Mesendoderm (in vitro differentiated cells): ENCODE measurements around the gene USP37.
A peak's percentile ranks its signal among the peaks of the same experiment; 100 is the strongest.

Experiments used
- DNase-seq: peaks from one replicate; pipeline ENCODE4 v3.0.0; 2013
- H2AK5ac ChIP-seq: 2 replicates; pipeline ENCODE4 v1.6.1; 2013; ENCODE audit warnings: low read length, inconsistent platforms
- H2BK120ac ChIP-seq: 2 replicates; pipeline ENCODE4 v1.6.1; 2013; ENCODE audit warnings: low read depth, mild to moderate bottlenecking, low read length, moderate library complexity, mixed read lengths
- H2BK15ac ChIP-seq: replicated peaks from 2 replicates; pipeline ENCODE4 v1.6.1; 2013; ENCODE audit warnings: low read depth, mild to moderate bottlenecking, moderate library complexity
- H2BK5ac ChIP-seq: 2 replicates; pipeline ENCODE4 v1.6.1; 2013; ENCODE audit warnings: low read length, inconsistent platforms
- H3K18ac ChIP-seq: 2 replicates; pipeline ENCODE4 v1.6.1; 2013; ENCODE audit warnings: mild to moderate bottlenecking, low read length, mixed read lengths
- H3K23ac ChIP-seq: one replicate; pipeline ENCODE4 v1.6.1; 2013; ENCODE audit warnings: low read length
- H3K27ac ChIP-seq: 2 replicates; pipeline ENCODE4 v1.5.1; 2013; ENCODE audit warnings: low read depth, mild to moderate bottlenecking, inconsistent platforms, low read length, moderate library complexity
- H3K27me3 ChIP-seq: 2 replicates; pipeline ENCODE4 v1.6.1; 2013; ENCODE audit warnings: low read length, control low read depth, mild to moderate bottlenecking, inconsistent platforms; ENCODE audit not compliant: insufficient read depth, poor library complexity
- H3K36me3 ChIP-seq: 2 replicates; pipeline ENCODE4 v1.6.1; 2013; ENCODE audit warnings: low read length, inconsistent platforms; ENCODE audit not compliant: control insufficient read depth, insufficient read depth
- H3K4ac ChIP-seq: one replicate; pipeline ENCODE4 v1.6.1; 2013; ENCODE audit warnings: low read depth, mild to moderate bottlenecking, low read length, moderate library complexity
- H3K4me1 ChIP-seq: 2 replicates; pipeline ENCODE4 v1.6.1; 2013; ENCODE audit warnings: low read depth, low read length, inconsistent platforms; ENCODE audit not compliant: control insufficient read depth
- H3K4me2 ChIP-seq: 2 replicates; pipeline ENCODE4 v1.6.1; 2013; ENCODE audit warnings: low read length
- H3K4me3 ChIP-seq: 2 replicates; pipeline ENCODE4 v1.5.1; 2013; ENCODE audit warnings: mild to moderate bottlenecking, low read length
- H3K56ac ChIP-seq: one replicate; pipeline ENCODE4 v1.6.1; 2013; ENCODE audit warnings: low read length
- H3K79me1 ChIP-seq: 2 replicates; pipeline ENCODE4 v1.6.1; 2013; ENCODE audit warnings: low read length, inconsistent platforms
- H3K79me2 ChIP-seq: 2 replicates; pipeline ENCODE4 v1.6.1; 2013; ENCODE audit warnings: mild to moderate bottlenecking, low read length; ENCODE audit not compliant: control insufficient read depth, insufficient read depth
- H3K9ac ChIP-seq: 2 replicates; pipeline ENCODE4 v1.6.1; 2013; ENCODE audit warnings: low read length, inconsistent platforms
- H4K5ac ChIP-seq: one replicate; pipeline ENCODE4 v1.6.1; 2013; ENCODE audit warnings: low read length
- H4K8ac ChIP-seq: one replicate; pipeline ENCODE4 v1.6.1; 2013; ENCODE audit warnings: low read depth, mild to moderate bottlenecking, control low read depth, low read length, moderate library complexity
- WGBS: extraction: QIAGEN DNeasy Blood & Tissue Kit; methylation state at CpG from one replicate; pipeline ENCODE4 v1.1.7; 2013; ENCODE audit warnings: low lambda C conversion rate, missing lambda C conversion rate; ENCODE audit not compliant: insufficient coverage; ENCODE audit errors: extremely low coverage; 5-methylcytosine and 5-hydroxymethylcytosine counted together

Gene USP37

GRCh38 chr2:218508299-218508698, 59.9 kb downstream of the USP37 start:
- H4K8ac ChIP-seq = no peak overlapping the region

DNA sequence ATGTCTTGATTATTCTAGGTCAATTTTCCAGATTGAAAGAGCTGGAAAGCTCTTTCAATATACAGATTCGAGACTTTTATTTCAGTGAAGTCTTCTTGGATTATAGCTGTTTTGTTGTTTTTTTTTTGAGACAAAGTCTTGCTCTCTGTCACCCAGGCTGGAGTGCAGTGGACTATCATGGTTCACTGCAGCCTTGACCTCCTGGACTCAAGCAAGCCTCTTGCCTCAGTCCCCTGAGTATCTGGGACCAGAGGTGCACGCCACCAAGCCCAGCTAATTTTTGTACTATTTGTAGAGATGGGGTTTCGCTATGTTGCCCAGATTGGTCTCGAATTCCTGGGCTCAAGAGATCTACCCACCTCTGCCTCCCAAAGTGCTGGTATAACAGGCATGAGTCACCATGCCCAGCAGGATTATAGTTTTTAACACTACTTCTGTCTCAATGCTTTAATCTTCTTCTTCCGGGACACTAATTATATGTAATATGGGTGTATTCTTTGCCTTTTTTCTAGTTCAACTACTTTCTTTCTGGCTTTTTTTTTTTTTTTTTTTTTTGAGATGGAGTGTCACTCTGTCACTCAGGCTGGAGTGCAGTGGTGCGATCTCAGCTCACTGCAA, 62.3 kb downstream of the USP37 start:
- no peak overlapping the region for H2BK15ac ChIP-seq
- H2BK120ac ChIP-seq = no peak overlapping the region
- H2BK5ac ChIP-seq = no peak overlapping the region
- no peak overlapping the region for H3K56ac ChIP-seq
- no peaks in the 10 kb centered on the region for H3K79me1 ChIP-seq
- no peaks in the 10 kb centered on the region for H3K36me3 ChIP-seq
- H3K4me3 ChIP-seq = no peak overlapping the region
- H2AK5ac ChIP-seq = no peak overlapping the region
- no peak overlapping the region for H4K8ac ChIP-seq
- no peaks in the 10 kb centered on the region for H3K4me1 ChIP-seq
- no peak overlapping the region for H3K18ac ChIP-seq
- H3K9ac ChIP-seq = no peak overlapping the region
- H3K27me3 ChIP-seq = no peaks in the 10 kb centered on the region
- DNase-seq = no peak
- H3K79me2 ChIP-seq = no peaks in the 10 kb centered on the region
- no peak overlapping the region for H3K4me2 ChIP-seq
- H4K5ac ChIP-seq = no peak overlapping the region
- H3K23ac ChIP-seq = no peak overlapping the region
- no peak overlapping the region for H3K4ac ChIP-seq
- no peak overlapping the region for H3K27ac ChIP-seq
- WGBS = no CpG with 5 or more reads among the region's 6 CpGs

More at GRCh38 chr2:218508299-218508698, 59.9 kb downstream of the USP37 start:
- Histone ChIP-seq H3K56ac (no peak overlapping the region), H3K4me1 (no peaks in the 10 kb centered on the region), H3K4me3 (no peak overlapping the region), H3K4ac (no peak overlapping the region), H2BK120ac (no peak overlapping the region), H3K9ac (no peak overlapping the region), H3K23ac (no peak overlapping the region), H2BK15ac (no peak overlapping the region), H2BK5ac (no peak overlapping the region), H3K79me2 (no peaks in the 10 kb centered on the region), H3K4me2 (no peak overlapping the region), H3K79me1 (no peaks in the 10 kb centered on the region), H4K5ac (no peak overlapping the region), H3K36me3 (no peaks in the 10 kb centered on the region), H3K18ac (no peak overlapping the region), H2AK5ac (no peak overlapping the region), H3K27ac (no peak overlapping the region), H3K27me3 (no peaks in the 10 kb centered on the region)
- DNase-seq = no peak

- peak; percentile 84 for DNase-seq
- peak overlapping the region; percentile 15 for H3K56ac ChIP-seq
- H3K79me1 ChIP-seq = no peaks in the 10 kb centered on the region
- H4K5ac ChIP-seq = no peak overlapping the region
- H3K27me3 ChIP-seq = no peaks in the 10 kb centered on the region
- no peaks in the 10 kb centered on the region for H3K36me3 ChIP-seq
- H2AK5ac ChIP-seq = no peak overlapping the region
- H3K4me3 ChIP-seq = no peak overlapping the region
- no peak overlapping the region for H2BK120ac ChIP-seq
- H3K79me2 ChIP-seq = no peaks in the 10 kb centered on the region
- H3K4me2 ChIP-seq = no peak overlapping the region
- H3K18ac ChIP-seq = no peak overlapping the region
- H3K23ac ChIP-seq = no peak overlapping the region
- no CpG with 5 or more reads among the region's 2 CpGs for WGBS
- H3K4me1 ChIP-seq = no peaks in the 10 kb centered on the region
- no peak overlapping the region for H2BK5ac ChIP-seq
- H3K27ac ChIP-seq = peak overlapping the region; percentile 57
- H4K8ac ChIP-seq = no peak overlapping the region
- no peak overlapping the region for H2BK15ac ChIP-seq
- H3K9ac ChIP-seq = no peak overlapping the region
- H3K4ac ChIP-seq = no peak overlapping the region
These were observed 66.5 kb downstream of the USP37 start for GRCh38 chr2:218501665-218502064.

DNA sequence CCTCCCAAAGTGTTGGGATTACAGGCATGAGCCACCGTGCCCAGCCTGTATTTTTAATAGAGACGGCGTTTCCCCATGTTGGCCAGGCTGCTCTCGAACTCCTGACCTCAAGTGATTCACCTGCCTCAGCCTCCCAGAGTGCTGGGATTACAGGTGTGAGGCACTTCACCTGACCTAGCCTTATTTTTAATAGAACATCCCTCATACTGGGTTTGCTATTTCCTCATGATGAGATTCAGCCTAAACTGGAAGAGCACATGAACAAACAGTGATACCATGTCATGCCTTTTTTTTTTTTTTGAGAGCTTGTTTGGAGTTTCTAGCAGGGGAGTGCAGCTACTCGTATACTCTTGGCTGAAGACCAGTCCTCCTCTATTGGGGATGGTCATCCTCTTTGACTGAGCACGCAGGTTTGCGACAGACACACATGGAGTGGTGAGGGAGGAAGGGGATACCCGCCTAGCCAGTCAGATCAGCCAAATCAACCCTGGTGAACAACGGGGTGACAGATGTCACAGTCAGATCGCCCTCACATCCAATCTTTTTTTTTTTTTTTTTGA, 67.6 kb downstream of the USP37 start:
- H2BK15ac ChIP-seq = no peak overlapping the region
- H3K79me2 ChIP-seq = no peaks in the 10 kb centered on the region
- H3K4me3 ChIP-seq = no peak overlapping the region
- no peak overlapping the region for H3K23ac ChIP-seq
- no peak overlapping the region for H3K4ac ChIP-seq
- H3K56ac ChIP-seq = no peak overlapping the region
- H3K4me2 ChIP-seq = no peak overlapping the region
- H3K4me1 ChIP-seq = no peaks in the 10 kb centered on the region
- H3K36me3 ChIP-seq = no peaks in the 10 kb centered on the region
- H3K9ac ChIP-seq = no peak overlapping the region
- no peaks in the 10 kb centered on the region for H3K79me1 ChIP-seq
- no peak for DNase-seq
- no peak overlapping the region for H4K8ac ChIP-seq
- H3K18ac ChIP-seq = no peak overlapping the region
- WGBS = no CpG with 5 or more reads among the region's 10 CpGs
- H4K5ac ChIP-seq = no peak overlapping the region
- no peak overlapping the region for H2AK5ac ChIP-seq
- no peaks in the 10 kb centered on the region for H3K27me3 ChIP-seq
- H2BK5ac ChIP-seq = no peak overlapping the region
- H3K27ac ChIP-seq = no peak overlapping the region
- H2BK120ac ChIP-seq = no peak overlapping the region

- H3K4me3 ChIP-seq = no peak overlapping the region
- H4K8ac ChIP-seq = no peak overlapping the region
- H3K79me2 ChIP-seq = no peaks in the 10 kb centered on the region
- H3K79me1 ChIP-seq = no peaks in the 10 kb centered on the region
- no peak overlapping the region for H4K5ac ChIP-seq
- DNase-seq = no peak
- no peak overlapping the region for H3K23ac ChIP-seq
- H2AK5ac ChIP-seq = no peak overlapping the region
- H2BK120ac ChIP-seq = no peak overlapping the region
- H3K4me1 ChIP-seq = no peaks in the 10 kb centered on the region
- no peaks in the 10 kb centered on the region for H3K27me3 ChIP-seq
- H3K36me3 ChIP-seq = no peaks in the 10 kb centered on the region
- H2BK15ac ChIP-seq = no peak overlapping the region
- H2BK5ac ChIP-seq = no peak overlapping the region
- H3K9ac ChIP-seq = no peak overlapping the region
- H3K4me2 ChIP-seq = no peak overlapping the region
- no peak overlapping the region for H3K56ac ChIP-seq
- no peak overlapping the region for H3K18ac ChIP-seq
- no CpG with 5 or more reads among the region's 7 CpGs for WGBS
- H3K27ac ChIP-seq = no peak overlapping the region
- no peak overlapping the region for H3K4ac ChIP-seq
These were observed 82.0 kb downstream of the USP37 start for GRCh38 chr2:218485986-218486667.
